Activated CD8-positive, alpha-beta memory T cell treated with anti-CD3 and anti-CD28 coated beads for 36 hours (primary cell): ENCODE measurements around the gene SGPP2. TPM values are rescaled to one million over a fixed set of nuclear protein-coding genes. Genes with fewer than 3 reads are reported as not detected.

Experiments used
- CTCF ChIA-PET: fragments of 350-600 bp; sonication (Branson Sonifier 250); formaldehyde crosslinking; loops from one replicate; lab custom pipeline; 2021; ENCODE audit warnings: antibody characterized with exemption; lab: Charles Lee
- POLR2A ChIA-PET: fragments of 350-600 bp; sonication (Branson Sonifier 250); formaldehyde crosslinking; loops from one replicate; lab custom pipeline; 2021; ENCODE audit warnings: antibody characterized with exemption; lab: Charles Lee
- total RNA-seq, 2 experiments: library from RNA; stranded (reverse); gene quantifications; one replicate each; pipeline ENCODE4 v1.2.3, GENCODE V29; 2021

Gene SGPP2
- total RNA-seq, 2 experiments from 2014 or later: 5.6 to 5.7 TPM

DNA sequence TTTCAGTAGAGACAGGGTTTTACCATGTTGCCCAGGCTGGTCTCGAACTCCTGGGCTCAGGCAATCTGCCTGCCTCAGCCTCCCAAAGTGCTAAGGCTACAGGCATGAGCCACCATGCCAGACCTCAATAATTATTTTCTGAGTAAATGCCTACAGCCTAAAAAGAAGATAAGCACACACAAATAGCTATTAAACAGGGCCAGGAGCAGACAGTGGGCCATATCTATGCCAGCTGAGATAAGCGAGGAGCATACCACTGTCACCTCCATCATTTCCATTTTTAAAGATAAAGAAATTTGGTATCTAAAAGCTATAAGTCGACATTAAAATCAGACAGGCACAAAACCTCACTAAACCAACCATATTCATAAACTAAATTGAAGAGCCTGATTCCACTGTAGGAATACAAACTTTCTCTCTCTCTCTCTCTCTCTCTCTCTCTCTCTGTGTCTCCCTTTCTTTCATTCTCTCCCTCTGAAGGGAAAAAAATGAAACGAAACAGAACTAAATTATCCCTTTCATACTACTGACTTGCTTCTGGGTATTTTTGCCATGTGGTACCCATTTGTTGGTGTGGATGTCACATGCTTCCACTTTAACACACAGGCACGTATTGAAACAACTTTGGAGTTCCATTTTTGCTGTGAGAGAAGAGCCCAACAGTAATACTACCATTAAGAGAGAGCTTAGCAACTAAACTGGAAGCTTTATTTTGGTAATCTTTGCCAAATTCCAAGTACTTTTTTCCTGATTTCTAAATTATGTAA is 180.6 kb downstream of the SGPP2 start:
- ChIA-PET CTCF (interaction anchor here (0.7 kb wide), 1 partner anchor 367 kb away, joined by 4 read pairs; no protein-coding TSS in a partner anchor), POLR2A (no interaction called here)

DNA sequence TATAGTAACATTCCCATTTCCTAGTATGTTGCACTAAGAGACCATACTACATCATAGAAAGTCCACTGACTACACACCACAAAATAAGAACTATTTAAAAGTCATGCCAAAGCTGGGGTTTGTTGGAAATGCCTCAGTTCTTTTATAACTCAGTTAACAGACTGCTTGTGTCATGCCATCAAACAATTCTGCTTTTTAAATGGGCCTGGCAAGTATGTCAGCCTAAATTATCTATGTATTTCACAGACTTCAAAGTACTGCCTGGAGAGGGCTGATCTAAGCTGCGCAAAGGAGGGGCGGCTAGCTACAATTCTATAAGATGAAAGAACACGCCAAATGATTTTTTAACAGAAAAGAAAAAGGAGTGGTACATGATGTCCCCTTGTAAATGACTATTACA is 182.0 kb downstream of the SGPP2 start:
- CTCF ChIA-PET: no interaction called here
- POLR2A ChIA-PET: no interaction called here

DNA sequence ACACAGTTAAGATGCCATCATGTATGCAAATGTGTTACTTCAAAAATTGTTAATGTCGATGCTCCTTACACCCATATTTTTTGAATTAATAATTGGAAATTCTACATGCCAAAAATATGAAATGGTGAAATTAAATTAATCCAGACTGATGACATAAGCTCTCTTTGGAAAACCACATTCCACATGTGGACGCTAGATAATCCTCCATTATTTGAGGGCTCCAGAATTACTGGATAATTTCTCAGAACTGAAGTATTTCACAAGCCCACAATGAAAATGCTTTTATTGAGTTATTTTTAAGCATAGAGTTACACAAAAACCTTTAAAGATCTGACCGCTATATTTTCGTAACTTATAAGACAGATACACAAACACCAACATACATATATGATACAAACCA is 183.7 kb downstream of the SGPP2 start:
- POLR2A ChIA-PET: no interaction called here
- CTCF ChIA-PET: no interaction called here

DNA sequence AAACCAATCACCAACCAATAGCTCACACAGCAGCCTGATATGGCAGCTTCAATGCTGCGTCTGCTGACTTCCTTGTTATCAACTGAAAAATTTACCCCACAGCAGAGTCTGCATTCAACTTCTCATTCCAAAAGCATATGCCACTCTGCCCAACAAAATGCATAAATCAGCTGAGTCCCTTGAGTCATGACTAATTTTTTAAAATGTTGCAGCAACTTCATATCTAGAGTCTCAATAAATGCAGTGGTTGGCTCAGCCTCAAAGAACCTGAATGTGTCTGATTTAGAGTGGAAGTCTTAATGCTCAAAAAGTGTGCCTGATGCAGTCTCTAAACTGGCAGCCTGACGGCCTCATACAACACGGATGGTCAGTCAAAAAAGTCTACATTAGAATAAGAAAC is 185.0 kb downstream of the SGPP2 start:
- POLR2A ChIA-PET: no interaction called here
- CTCF ChIA-PET: interaction anchor here (1.1 kb wide), 1 partner anchor 291 kb away, joined by 3 read pairs; no protein-coding TSS in a partner anchor

Other genes starting within 250 kb of the SGPP2 start
- not detected for gene PAX3, start 125.5 kb upstream of the SGPP2 start, total RNA-seq
- 10 to 100 TPM; 61.2 to 62.6 TPM for gene FARSB, start 231.5 kb downstream of the SGPP2 start, total RNA-seq
- gene MOGAT1, start 247.1 kb downstream of the SGPP2 start, total RNA-seq: not detected